Fibroblast of skin of abdomen (primary cell): ENCODE results near the gene TEDC2.

Source experiments
- DNase-seq: peaks from one replicate; pipeline ENCODE4 v3.0.0-alpha.2; 2013

Gene TEDC2

DNA sequence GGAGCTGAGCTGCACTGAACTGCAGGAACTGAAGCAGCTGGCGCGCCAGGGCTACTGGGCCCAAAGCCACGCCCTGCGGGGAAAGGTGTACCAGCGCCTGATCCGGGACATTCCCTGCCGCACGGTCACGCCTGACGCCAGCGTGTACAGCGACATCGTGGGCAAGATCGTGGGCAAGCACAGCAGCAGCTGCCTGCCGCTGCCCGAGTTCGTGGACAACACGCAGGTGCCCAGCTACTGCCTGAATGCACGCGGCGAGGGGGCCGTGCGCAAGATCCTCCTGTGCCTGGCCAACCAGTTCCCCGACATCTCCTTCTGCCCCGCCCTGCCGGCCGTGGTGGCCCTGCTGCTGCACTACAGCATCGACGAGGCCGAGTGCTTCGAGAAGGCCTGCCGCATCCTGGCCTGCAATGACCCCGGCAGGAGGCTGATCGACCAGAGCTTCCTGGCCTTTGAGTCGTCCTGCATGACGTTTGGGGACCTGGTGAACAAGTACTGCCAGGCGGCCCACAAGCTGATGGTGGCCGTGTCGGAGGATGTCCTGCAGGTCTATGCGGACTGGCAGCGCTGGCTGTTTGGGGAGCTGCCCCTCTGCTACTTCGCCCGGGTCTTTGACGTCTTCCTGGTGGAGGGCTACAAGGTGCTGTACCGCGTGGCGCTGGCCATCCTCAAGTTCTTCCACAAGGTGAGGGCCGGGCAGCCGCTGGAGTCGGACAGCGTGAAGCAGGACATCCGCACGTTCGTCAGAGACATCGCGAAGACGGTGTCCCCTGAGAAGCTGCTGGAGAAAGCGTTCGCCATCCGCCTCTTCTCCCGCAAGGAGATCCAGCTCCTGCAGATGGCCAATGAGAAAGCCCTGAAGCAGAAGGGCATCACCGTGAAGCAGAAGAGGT is 36.6 kb downstream of the TEDC2 start:
- no peak for DNase-seq

DNA sequence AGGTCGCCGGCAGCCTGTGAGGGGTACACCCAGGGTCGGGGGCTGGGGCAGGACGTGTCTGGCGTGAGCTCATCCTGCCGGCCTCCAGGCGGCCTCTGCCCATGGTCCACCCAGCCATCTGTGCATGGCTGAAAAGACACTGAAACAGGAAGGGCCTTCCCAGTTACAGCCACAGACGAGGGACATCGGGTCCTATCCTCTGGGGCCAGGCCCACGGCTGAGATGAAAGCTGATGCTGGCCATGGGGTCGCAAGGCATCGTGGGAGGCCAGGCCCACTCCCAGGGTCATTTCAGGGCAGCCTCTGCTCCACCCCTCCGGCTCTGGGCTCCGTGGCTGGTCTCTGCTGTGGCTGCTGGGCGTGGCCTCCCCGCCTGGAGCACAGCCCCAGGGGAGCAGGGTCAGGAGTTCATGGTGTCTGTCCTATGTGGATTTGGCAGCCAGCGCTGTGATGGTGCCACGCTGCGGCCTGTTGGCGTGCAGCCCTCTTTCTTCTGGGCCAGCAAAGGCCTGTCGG is 37.3 kb downstream of the TEDC2 start:
- DNase-seq, result no peak

GRCh38 chr16:2497695-2498484 is 38.0 kb downstream of the TEDC2 start:
- DNase-seq, result no peak

DNA sequence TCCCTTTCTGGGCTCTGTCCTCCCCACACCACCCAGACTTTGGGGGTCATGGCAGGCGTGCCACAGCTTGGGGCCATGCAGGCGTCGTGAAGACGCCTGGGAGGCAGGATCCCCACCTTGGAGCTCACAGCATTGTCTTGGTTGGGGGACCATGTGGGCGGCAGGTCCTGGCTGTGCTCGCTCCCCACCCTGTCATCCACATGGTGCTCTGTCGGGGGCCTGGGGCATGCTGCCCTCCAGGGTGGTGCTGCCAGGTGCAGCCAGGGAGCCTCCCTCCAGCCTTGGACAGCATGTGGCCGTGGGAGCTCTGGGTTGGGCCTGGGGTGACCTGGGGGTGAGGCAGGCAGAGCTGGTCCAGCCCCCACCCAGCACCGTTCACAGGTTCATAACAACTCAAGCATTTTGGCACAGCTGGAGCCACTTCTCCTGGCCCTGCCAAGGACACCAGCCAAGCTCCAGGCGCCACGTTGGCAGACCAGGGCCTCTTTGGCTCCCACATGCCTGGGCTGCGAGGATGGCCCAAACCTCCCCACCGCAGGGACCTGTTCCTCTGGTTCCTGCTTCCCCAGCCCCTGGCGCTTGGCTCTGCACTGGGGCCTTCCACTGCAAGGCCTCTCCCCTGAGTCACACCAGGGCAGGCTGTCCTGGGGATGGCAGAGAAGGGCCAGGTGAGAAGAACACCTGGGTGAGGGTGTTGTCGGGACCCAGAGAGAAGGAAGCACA is 38.8 kb downstream of the TEDC2 start:
- DNase-seq, result no peak

DNA sequence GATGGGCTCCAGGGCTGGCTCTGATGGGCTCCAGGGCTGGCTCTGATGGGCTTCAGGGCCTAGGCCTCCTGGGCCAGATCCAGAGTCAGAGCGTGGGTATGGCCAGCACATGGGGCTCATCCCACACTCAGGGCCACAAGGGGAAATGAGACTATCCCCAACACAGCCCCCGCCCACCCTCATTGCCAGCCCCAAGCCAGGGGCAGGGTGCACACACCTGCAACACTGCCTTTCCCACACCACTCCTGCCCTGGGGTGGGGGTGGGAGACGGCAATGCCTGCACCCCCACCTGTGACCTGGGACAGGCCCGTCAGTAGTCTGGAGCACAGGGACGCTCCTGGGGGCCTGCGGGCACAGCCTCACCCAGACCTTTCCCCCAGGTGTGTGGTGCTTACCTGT is 39.5 kb downstream of the TEDC2 start:
- no peak for DNase-seq

DNA sequence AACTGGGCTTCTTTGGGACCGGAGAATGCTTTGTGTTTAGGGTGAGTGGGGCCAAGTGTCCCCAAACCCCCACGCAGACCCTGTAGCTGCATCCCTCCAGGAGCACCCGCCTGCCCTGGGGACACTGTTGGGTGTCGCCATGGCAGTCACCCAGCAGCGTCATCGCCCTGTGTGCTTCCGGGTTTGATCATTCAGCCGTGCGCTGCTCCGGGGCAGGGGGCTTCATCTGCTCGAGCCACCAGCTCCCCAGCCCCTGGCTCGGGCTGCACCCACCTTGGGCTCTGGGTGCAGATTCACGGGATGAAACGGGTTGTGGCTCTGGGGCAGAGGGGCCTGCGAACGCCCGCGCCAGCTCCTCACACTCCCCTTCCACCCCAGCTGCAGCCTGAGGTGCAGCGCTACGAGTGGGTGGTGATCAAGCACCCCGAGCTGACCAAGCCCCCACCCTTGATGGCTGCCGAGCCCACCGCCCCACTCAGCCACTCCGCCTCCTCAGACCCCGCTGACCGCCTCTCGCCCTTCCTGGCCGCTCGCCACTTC is 40.1 kb downstream of the TEDC2 start:
- no peak for DNase-seq

- DNase-seq, result no peak
Observed at GRCh38 chr16:2500430-2500917, 40.6 kb downstream of the TEDC2 start.

DNA sequence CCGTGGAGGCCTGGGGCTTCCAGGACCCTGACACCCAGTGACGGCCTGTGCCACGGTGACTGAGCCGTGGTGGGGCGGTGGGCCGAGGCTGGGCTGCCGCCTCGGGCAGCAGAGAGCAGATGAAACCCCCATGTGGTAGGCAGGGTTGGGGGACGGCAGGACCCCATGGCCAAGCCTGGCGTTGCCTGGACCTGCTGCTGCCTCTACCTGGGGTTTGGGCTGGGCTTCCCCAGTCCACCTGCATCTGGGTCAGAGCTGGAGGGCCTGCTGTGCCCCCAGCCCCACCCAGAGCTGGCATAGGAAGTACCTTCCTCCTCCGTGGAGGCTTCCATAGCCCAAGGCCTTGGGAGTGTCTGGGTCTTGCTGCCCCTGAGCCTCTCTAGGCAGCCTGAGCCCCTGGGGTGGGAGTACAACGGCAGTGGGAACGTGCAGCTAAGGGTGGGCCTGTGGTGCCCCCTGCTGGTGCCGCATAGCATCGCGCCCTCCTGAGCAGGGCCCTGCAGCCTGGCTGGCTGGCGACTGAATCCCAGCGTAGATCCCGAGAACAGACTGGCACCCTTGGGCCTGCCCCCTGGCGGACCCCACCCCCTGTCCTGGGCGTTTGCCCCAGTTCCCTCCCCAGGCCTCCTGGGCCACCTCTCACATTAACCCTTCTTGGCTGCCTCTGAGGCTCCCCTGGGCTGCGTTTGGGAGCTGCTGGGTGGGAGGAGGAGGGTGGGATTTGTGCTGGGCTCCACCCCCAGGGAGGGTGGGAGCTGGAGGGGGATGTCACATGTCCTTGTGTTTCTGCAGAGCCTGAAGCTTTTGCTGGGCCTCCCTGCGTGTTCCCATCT is 41.2 kb downstream of the TEDC2 start:
- DNase-seq, result peak; percentile 67

DNA sequence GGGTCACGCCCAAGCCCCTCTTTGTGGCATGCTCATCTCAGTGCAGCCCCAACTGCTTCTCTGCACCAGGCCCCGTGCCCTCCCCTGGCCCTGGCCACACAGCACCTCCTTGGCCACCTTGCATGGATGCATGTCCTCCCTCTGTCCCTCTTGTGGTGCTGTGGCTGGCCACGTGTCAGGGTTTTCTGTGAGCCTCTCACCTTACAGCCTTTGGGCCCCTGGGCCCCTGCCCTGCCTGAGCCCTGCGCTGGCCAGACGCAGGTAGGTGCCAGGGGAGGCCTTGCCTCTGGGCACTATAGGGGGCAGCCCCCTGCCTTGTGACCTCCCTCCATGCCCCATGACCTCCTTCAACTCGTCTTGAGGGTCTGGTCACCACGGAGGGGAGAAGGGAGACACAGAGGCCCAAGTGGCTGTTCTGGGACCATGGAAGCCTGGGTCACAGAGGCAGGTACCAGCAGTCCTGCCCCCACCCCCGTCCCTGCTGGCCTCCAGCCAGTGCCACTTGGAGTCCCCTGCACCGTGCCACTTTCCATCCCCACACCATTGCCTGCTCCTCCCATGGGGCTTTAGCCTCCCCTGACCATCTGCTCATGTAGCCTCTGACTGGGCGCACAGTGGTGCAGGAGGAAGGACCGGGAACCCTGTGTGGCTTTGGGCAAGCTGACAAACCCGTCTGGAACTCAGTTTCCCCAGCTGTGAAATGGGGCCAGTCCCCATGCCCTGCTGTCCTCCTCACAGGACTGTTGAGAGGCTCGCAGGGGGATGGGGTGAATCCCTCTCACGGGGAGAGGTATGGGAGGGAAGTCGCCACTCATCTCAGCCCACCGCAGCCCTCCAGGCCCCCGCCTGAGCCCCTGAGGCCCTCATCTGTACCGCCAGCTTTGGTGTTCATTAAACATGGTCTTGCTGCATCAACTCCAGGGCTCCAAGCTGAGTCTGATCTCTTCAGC is 42.3 kb downstream of the TEDC2 start:
- no peak for DNase-seq

- no peak for DNase-seq
Observed at GRCh38 chr16:2505695-2506094, 45.8 kb downstream of the TEDC2 start.

- no peak for DNase-seq
Observed at GRCh38 chr16:2507052-2507659, 47.2 kb downstream of the TEDC2 start.

- no peak for DNase-seq
Observed at GRCh38 chr16:2507665-2508064, 47.8 kb downstream of the TEDC2 start.

- DNase-seq, result no peak
Observed at GRCh38 chr16:2508722-2509400, 49.0 kb downstream of the TEDC2 start.

- peak; percentile 54 for DNase-seq
Observed at GRCh38 chr16:2511128-2511800, 51.4 kb downstream of the TEDC2 start.

- DNase-seq, result no peak
Observed at GRCh38 chr16:2511996-2512734, 52.3 kb downstream of the TEDC2 start.

DNA sequence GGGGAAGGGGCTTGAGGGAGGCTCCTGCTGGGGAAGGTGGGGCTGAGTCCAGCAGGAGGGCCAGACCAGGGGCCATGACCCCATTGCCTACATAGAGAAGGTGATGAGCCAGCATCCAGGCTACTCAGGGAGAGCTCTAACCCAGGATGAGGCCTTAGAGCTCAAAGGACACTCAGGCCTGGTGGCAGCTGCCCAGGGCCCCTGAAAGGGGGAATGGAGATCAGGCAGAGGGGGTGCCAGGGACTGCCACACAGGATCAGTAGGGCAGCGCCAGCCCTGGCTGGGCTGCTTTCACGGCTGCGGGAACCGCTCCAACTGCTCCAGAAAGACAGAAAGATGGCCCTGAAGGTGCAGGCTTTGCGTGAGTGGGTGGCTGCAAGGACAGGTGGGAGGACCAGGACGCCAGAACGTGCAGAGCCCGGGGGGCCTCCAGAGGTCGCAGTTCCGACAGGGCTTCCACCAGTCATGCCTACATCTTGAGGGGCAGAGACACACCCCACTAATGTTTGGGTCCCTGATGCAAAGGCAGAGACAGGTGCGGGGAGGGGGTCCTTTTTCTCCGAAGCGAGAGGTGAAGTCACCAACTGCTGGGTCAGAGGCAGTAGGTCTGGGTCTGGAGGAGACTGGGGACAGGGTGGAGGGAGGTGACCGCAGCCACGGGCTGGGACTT is 53.0 kb downstream of the TEDC2 start:
- no peak for DNase-seq
